Lung (tissue), 12 donors: ENCODE results near the gene TCF15. TPM values are rescaled to one million over a fixed set of nuclear protein-coding genes. Genes with fewer than 3 reads are reported as not detected.

Experiments
- ATAC-seq: fragments of 200-7000 bp; cut with Tn5 transposase; one replicate; pipeline ENCODE4 v1.9.1; 2020; ENCODE audit warnings: moderate number of reproducible peaks; ENCODE audit not compliant: insufficient read depth, low FRiP score
- DNase-seq, 3 donors: peaks; one replicate each; pipeline ENCODE4 v3.0.0-alpha.2; 2013 to 2017
- H3K27ac ChIP-seq, 2 donors: one replicate each; pipeline ENCODE4 v1.5.1; 2013; ENCODE audit warnings: mild to moderate bottlenecking in 2 of 2, moderate library complexity in 2 of 2, control low read depth in 1 of 2, inconsistent platforms in 1 of 2, low read depth in 1 of 2, low read length in 1 of 2
- H3K27me3 ChIP-seq, 3 donors: one replicate each; pipeline ENCODE4 v1.5.1; 2013; ENCODE audit warnings: low read length in 2 of 3; ENCODE audit not compliant: control insufficient read depth in 3 of 3, insufficient read depth in 3 of 3
- H3K36me3 ChIP-seq, 4 donors: one replicate each; pipeline ENCODE4 v1.5.1; 2013; ENCODE audit warnings: low read length in 4 of 4, mild to moderate bottlenecking in 1 of 4, moderate library complexity in 1 of 4; ENCODE audit not compliant: control insufficient read depth in 4 of 4, insufficient read depth in 4 of 4
- H3K4me1 ChIP-seq, 5 donors: one replicate each; pipeline ENCODE4 v1.5.1; 2013; ENCODE audit warnings: low read length in 5 of 5, mild to moderate bottlenecking in 2 of 5, moderate library complexity in 1 of 5; ENCODE audit not compliant: control insufficient read depth in 5 of 5, insufficient read depth in 5 of 5
- H3K4me3 ChIP-seq: one replicate; pipeline ENCODE4 v1.5.1; 2013; ENCODE audit warnings: mild to moderate bottlenecking, control low read depth, moderate library complexity
- H3K9ac ChIP-seq, 2 donors: one replicate each; pipeline ENCODE4 v1.5.1; 2013; ENCODE audit warnings: low read length in 2 of 2, control low read depth in 1 of 2; ENCODE audit not compliant: insufficient read depth in 1 of 2
- H3K9me3 ChIP-seq, 4 donors: one replicate each; pipeline ENCODE4 v1.5.1; 2013; ENCODE audit warnings: low read length in 3 of 4, mild to moderate bottlenecking in 1 of 4, moderate library complexity in 1 of 4; ENCODE audit not compliant: control insufficient read depth in 4 of 4, insufficient read depth in 3 of 4
- WGBS, 2 donors: extraction: QIAGEN DNeasy Blood & Tissue Kit; methylation state at CpG; one replicate each; pipeline ENCODE4 v1.1.7; 2013; 5-methylcytosine and 5-hydroxymethylcytosine counted together
- polyA plus RNA-seq, 2 donors: library from polyadenylated mRNA; stranded (reverse); fragments of 200-250 nt; gene quantifications; one replicate each; pipeline ENCODE4 v1.2.1, GENCODE V29; 2013
- total RNA-seq, 2 donors: library from RNA; depleted of rRNA in 1 of 2; stranded (reverse); fragments of >200 nt in 1 of 2; gene quantifications; one replicate each; pipeline ENCODE4 v1.2.1, GENCODE V29; 2014 to 2021
- TF ChIP-seq, protein P1 (sequence below): IDR thresholded peaks from 2 replicates; pipeline ENCODE4 v1.5.1; 2012; ENCODE audit warnings: mild to moderate bottlenecking; ENCODE audit errors: control extremely low read depth, extremely low read depth
- donor health status: control.
- donor health status: control.
- donor health status: Bipolar disorder and iron deficiency.
- donor health status: healthy.
- donor health status: DM: yes; HTN: yes; CAD: no.

The TCF15 gene
- total and polyA plus RNA-seq, 4 donors = 0.28 to 0.82 (median 0.40) TPM; not detected in 1

- Histone ChIP-seq H3K27ac (no peak overlapping the region), H3K36me3 (no peaks in the 10 kb centered on the region), H3K4me3 (no peak overlapping the region), H3K27me3 (peaks cover 0 to 10% (median 5%) of the 10 kb centered on the region in 3 donors), H3K9me3 (no peaks in the 10 kb centered on the region), H3K4me1 (no peaks in the 10 kb centered on the region), H3K9ac (no peak overlapping the region)
- DNase-seq = no peak
- 45 to 73% methylated on average over 6 of the region's 6 CpGs for WGBS, 2 donors
- TF ChIP-seq, protein P1, sequence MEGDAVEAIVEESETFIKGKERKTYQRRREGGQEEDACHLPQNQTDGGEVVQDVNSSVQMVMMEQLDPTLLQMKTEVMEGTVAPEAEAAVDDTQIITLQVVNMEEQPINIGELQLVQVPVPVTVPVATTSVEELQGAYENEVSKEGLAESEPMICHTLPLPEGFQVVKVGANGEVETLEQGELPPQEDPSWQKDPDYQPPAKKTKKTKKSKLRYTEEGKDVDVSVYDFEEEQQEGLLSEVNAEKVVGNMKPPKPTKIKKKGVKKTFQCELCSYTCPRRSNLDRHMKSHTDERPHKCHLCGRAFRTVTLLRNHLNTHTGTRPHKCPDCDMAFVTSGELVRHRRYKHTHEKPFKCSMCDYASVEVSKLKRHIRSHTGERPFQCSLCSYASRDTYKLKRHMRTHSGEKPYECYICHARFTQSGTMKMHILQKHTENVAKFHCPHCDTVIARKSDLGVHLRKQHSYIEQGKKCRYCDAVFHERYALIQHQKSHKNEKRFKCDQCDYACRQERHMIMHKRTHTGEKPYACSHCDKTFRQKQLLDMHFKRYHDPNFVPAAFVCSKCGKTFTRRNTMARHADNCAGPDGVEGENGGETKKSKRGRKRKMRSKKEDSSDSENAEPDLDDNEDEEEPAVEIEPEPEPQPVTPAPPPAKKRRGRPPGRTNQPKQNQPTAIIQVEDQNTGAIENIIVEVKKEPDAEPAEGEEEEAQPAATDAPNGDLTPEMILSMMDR = no peak
- ATAC-seq = no peak
Measured at GRCh38 chr20:555976-556385, 54.1 kb downstream of the TCF15 start.

Other genes starting within 250 kb of the TCF15 start
- gene TRIB3, start 229.5 kb downstream of the TCF15 start, total RNA-seq = 10 to 100 TPM in 1 of 2 donors, 1 to 10 TPM in 1; 7.6 to 39.4 TPM
- 10 to 100 TPM; 29.9 to 36.5 TPM for gene TRIB3, start 229.5 kb downstream of the TCF15 start, polyA plus RNA-seq
- gene RBCK1, start 202.0 kb downstream of the TCF15 start, total RNA-seq = 100 to 1,000 TPM in 1 of 2 donors, 10 to 100 TPM in 1; 58.3 to 102 TPM
- gene RBCK1, start 202.0 kb downstream of the TCF15 start, polyA plus RNA-seq = 100 to 1,000 TPM in 1 of 2 donors, 10 to 100 TPM in 1; 95.9 to 108 TPM
- gene TBC1D20, start 147.8 kb downstream of the TCF15 start, total RNA-seq = 10 to 100 TPM; 33.8 to 42.4 TPM
- 10 to 100 TPM; 15.7 to 20.6 TPM for gene TBC1D20, start 147.8 kb downstream of the TCF15 start, polyA plus RNA-seq
- gene CSNK2A1, start 66.5 kb downstream of the TCF15 start, total RNA-seq = 100 to 1,000 TPM in 1 of 2 donors, 10 to 100 TPM in 1; 83.5 to 186 TPM
- gene CSNK2A1, start 66.5 kb downstream of the TCF15 start, polyA plus RNA-seq = 10 to 100 TPM; 20.5 to 37.9 TPM
- 10 to 100 TPM in 1 of 2 donors, 1 to 10 TPM in 1; 6.1 to 32.7 TPM for gene SRXN1, start 42.9 kb upstream of the TCF15 start, total RNA-seq
- gene SRXN1, start 42.9 kb upstream of the TCF15 start, polyA plus RNA-seq = 10 to 100 TPM; 17.9 to 47.4 TPM
- gene SCRT2, start 65.5 kb upstream of the TCF15 start, total RNA-seq = not detected
- gene SCRT2, start 65.5 kb upstream of the TCF15 start, polyA plus RNA-seq = not detected
- gene SLC52A3, start 158.2 kb upstream of the TCF15 start, total RNA-seq = 1 to 10 TPM; 2.2 to 2.7 TPM
- 1 to 10 TPM; 1.4 to 1.5 TPM for gene SLC52A3, start 158.2 kb upstream of the TCF15 start, polyA plus RNA-seq
- 10 to 100 TPM in 1 of 2 donors, 1 to 10 TPM in 1; 8.6 to 17.9 TPM for gene FAM110A, start 223.4 kb upstream of the TCF15 start, total RNA-seq
- 10 to 100 TPM; 11.9 to 13.4 TPM for gene FAM110A, start 223.4 kb upstream of the TCF15 start, polyA plus RNA-seq